Tibial nerve (tissue), 3 donors: ENCODE measurements around the gene KDM4F.

Experiments used
- POLR2A ChIP-seq, 2 donors: fragments of 450-650 bp; IDR thresholded peaks; one replicate each; pipeline ENCODE4 v1.6.1; 2017; ENCODE audit warnings: antibody characterized with exemption in 2 of 2, mild to moderate bottlenecking in 2 of 2, moderate library complexity in 2 of 2
- TF ChIP-seq, protein P1 (sequence below), 5 experiments: fragments of 200-600 bp in 3 of 5; fragments of 450-650 bp in 2 of 5; sonication (generic) in 3 of 5; IDR thresholded peaks; one replicate each; pipeline ENCODE4 v1.5.1; 2016 to 2019; ENCODE audit warnings: antibody characterized with exemption in 5 of 5, mild to moderate bottlenecking in 3 of 5, moderate library complexity in 2 of 5

DNA sequence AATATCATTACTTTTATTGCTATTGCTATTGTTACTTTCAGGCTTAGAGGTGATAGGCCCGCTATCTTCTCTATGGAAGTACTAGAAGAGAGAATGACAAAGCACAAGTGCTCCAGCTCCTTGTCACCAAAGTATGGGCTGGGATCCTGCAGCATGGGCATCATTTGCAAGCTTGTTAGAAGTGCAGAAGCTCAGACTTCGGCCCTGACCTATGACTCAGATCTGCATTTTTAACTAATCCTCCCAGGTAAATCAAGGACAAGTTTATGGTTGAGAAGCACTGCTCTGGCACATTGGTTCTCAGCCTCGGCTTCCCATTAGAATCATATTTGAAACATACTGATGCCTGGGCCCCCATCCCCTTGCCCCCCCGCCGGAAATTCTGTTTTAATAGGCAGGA, 31.8 kb downstream of the KDM4F start:
- TF ChIP-seq, protein P1, sequence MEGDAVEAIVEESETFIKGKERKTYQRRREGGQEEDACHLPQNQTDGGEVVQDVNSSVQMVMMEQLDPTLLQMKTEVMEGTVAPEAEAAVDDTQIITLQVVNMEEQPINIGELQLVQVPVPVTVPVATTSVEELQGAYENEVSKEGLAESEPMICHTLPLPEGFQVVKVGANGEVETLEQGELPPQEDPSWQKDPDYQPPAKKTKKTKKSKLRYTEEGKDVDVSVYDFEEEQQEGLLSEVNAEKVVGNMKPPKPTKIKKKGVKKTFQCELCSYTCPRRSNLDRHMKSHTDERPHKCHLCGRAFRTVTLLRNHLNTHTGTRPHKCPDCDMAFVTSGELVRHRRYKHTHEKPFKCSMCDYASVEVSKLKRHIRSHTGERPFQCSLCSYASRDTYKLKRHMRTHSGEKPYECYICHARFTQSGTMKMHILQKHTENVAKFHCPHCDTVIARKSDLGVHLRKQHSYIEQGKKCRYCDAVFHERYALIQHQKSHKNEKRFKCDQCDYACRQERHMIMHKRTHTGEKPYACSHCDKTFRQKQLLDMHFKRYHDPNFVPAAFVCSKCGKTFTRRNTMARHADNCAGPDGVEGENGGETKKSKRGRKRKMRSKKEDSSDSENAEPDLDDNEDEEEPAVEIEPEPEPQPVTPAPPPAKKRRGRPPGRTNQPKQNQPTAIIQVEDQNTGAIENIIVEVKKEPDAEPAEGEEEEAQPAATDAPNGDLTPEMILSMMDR (IDR thresholded peaks at IDR 0.05) = no peak
- TF ChIP-seq POLR2A (IDR thresholded peaks at IDR 0.05) = no peak
